Smooth muscle cell (in vitro differentiated cells): ENCODE measurements around the gene TENM3. TPM values are rescaled to one million over a fixed set of nuclear protein-coding genes. Genes with fewer than 3 reads are reported as not detected.

Experiments
- DNase-seq: peaks from one replicate; lab custom pipeline; 2025; ENCODE audit not compliant: unreplicated experiment; lab: John Stamatoyannopoulos, UW
- H2AFZ ChIP-seq: fragments of 200-600 bp; sonication (generic); 2 replicates; pipeline ENCODE4 v1.6.0; 2016; ENCODE audit warnings: antibody characterized with exemption, low read depth, mild to moderate bottlenecking
- H3F3A ChIP-seq: fragments of 200-600 bp; sonication (generic); 2 replicates; pipeline ENCODE4 v1.6.0; 2017; ENCODE audit warnings: antibody characterized with exemption, low read depth
- H3K27ac ChIP-seq: fragments of 200-600 bp; sonication (generic); 2 replicates; pipeline ENCODE4 v1.5.1; 2016; ENCODE audit warnings: low read depth, mild to moderate bottlenecking
- H3K27me3 ChIP-seq: fragments of 200-600 bp; sonication (generic); 2 replicates; pipeline ENCODE4 v1.6.1; 2016; ENCODE audit warnings: low read depth, mild to moderate bottlenecking
- H3K36me3 ChIP-seq: fragments of 200-600 bp; sonication (generic); 2 replicates; pipeline ENCODE4 v1.5.1; 2016; ENCODE audit warnings: low read depth
- H3K4me1 ChIP-seq: fragments of 200-600 bp; sonication (generic); 2 replicates; pipeline ENCODE4 v1.5.1; 2016; ENCODE audit warnings: low read depth
- H3K4me2 ChIP-seq: fragments of 200-600 bp; sonication (generic); 2 replicates; pipeline ENCODE4 v1.6.0; 2016; ENCODE audit warnings: mild to moderate bottlenecking
- H3K4me3 ChIP-seq: fragments of 200-600 bp; sonication (generic); 2 replicates; pipeline ENCODE4 v1.5.1; 2016; ENCODE audit warnings: mild to moderate bottlenecking
- H3K79me2 ChIP-seq: fragments of 200-600 bp; sonication (generic); 2 replicates; pipeline ENCODE4 v1.6.0; 2016; ENCODE audit warnings: low read depth, mild to moderate bottlenecking
- H3K9ac ChIP-seq: fragments of 200-600 bp; sonication (generic); 2 replicates; pipeline ENCODE4 v1.6.0; 2016; ENCODE audit warnings: low read depth
- H3K9me3 ChIP-seq: fragments of 200-600 bp; sonication (generic); replicated peaks from 2 replicates; pipeline ENCODE4 v1.5.1; 2016; ENCODE audit warnings: low read depth
- H4K20me1 ChIP-seq: fragments of 200-600 bp; sonication (generic); 2 replicates; pipeline ENCODE4 v1.6.0; 2016; ENCODE audit warnings: low read depth
- WGBS: methylation state at CpG from one replicate; pipeline ENCODE4 v1.1.7; 2016; ENCODE audit warnings: low lambda C conversion rate; 5-methylcytosine and 5-hydroxymethylcytosine counted together
- polyA plus RNA-seq: library from polyadenylated mRNA; unstranded; fragments of >200 nt; fragmentation: Nextera tagmentation; extraction: Ambion mirVana; gene quantifications from 2 replicates; pipeline ENCODE4 v1.2.1, GENCODE V29; 2016
- total RNA-seq: library from RNA; depleted of rRNA; stranded (reverse); fragments of >200 nt; gene quantifications from 2 replicates; pipeline ENCODE4 v1.2.3, GENCODE V29; 2014
- TF ChIP-seq, protein P1 (sequence below): fragments of 200-600 bp; sonication (generic); IDR thresholded peaks from 2 replicates; pipeline ENCODE4 v1.5.1; 2017; ENCODE audit warnings: borderline replicate concordance, mild to moderate bottlenecking, antibody characterized with exemption; ENCODE audit not compliant: insufficient read depth, poor library complexity, severe bottlenecking

The TENM3 gene
- total and polyA plus RNA-seq, 2 experiments from 2014 or later = 46.9 to 295 TPM

- Histone ChIP-seq H3K9ac (no peak overlapping the region), H3K9me3 (no peaks in the 10 kb centered on the region), H4K20me1 (peaks cover 60% of the 10 kb centered on the region), H3K36me3 (no peaks in the 10 kb centered on the region), H3K4me3 (no peak overlapping the region), H3K27me3 (no peaks in the 10 kb centered on the region), H2AFZ (no peak overlapping the region), H3K27ac (no peak overlapping the region), H3K79me2 (peaks cover 78% of the 10 kb centered on the region), H3K4me1 (no peaks in the 10 kb centered on the region), H3F3A (peaks cover 3% of the 10 kb centered on the region), H3K4me2 (no peak overlapping the region)
- WGBS = 79% methylated on average over 6 of the region's 6 CpGs
- TF ChIP-seq, protein P1, sequence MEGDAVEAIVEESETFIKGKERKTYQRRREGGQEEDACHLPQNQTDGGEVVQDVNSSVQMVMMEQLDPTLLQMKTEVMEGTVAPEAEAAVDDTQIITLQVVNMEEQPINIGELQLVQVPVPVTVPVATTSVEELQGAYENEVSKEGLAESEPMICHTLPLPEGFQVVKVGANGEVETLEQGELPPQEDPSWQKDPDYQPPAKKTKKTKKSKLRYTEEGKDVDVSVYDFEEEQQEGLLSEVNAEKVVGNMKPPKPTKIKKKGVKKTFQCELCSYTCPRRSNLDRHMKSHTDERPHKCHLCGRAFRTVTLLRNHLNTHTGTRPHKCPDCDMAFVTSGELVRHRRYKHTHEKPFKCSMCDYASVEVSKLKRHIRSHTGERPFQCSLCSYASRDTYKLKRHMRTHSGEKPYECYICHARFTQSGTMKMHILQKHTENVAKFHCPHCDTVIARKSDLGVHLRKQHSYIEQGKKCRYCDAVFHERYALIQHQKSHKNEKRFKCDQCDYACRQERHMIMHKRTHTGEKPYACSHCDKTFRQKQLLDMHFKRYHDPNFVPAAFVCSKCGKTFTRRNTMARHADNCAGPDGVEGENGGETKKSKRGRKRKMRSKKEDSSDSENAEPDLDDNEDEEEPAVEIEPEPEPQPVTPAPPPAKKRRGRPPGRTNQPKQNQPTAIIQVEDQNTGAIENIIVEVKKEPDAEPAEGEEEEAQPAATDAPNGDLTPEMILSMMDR = no peak
- no peak for DNase-seq
These were observed 252.6 kb downstream of the TENM3 start for GRCh38 chr4:182495645-182496385.

DNA sequence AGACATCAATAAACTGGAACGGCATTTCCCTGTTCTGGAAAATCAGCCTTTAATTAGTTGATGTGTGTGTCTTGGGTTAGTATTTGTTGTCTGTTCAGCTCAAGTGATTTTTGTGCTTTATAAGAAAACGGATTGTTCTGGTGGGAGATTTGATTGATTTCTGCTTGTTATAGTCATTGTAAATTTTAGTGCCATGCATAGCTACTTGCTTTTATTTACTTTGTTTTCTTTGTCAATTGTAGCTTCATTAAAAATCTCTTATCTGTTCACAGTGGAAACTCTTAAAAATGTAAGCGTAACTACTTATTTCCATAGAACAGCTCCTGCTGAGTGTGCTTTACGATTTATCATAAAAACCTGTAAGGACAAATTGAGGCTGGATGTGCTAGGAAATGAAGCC is 253.2 kb downstream of the TENM3 start:
- H3F3A ChIP-seq = peaks cover 3% of the 10 kb centered on the region
- H3K4me2 ChIP-seq = no peak overlapping the region
- TF ChIP-seq, protein P1 = no peak
- no peak for DNase-seq
- H3K9ac ChIP-seq = no peak overlapping the region
- no peak overlapping the region for H3K27ac ChIP-seq
- WGBS = 63% methylated on average over 4 of the region's 4 CpGs
- H3K79me2 ChIP-seq = peaks cover 78% of the 10 kb centered on the region
- no peaks in the 10 kb centered on the region for H3K36me3 ChIP-seq
- H3K4me1 ChIP-seq = peaks cover under 1% of the 10 kb centered on the region
- no peaks in the 10 kb centered on the region for H3K27me3 ChIP-seq
- H3K4me3 ChIP-seq = no peak overlapping the region
- peaks cover 58% of the 10 kb centered on the region for H4K20me1 ChIP-seq
- H3K9me3 ChIP-seq = no peaks in the 10 kb centered on the region
- no peak overlapping the region for H2AFZ ChIP-seq

DNA sequence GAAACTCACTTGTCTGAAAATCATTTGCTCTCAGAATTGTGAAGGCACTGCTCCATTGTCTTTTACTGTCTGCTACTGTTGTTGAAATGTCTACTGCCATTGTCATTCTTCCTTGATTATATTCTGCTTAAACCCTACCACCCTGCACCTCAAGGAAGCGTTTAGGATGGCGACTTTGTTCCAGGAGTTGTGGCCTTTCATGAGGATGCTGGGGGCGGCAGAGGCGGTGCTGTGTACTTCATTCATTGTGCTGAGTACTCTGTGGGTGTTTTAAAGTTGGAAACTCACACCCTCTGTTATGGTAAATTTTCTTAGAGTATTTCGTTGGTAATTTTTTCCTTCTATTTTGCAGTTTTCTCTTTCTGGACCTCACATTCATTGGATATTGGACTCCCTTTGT is 258.9 kb downstream of the TENM3 start:
- 88% methylated on average over 5 of the region's 5 CpGs for WGBS

More for the DNA sequence above, 258.9 kb downstream of the TENM3 start:
- Histone ChIP-seq H3K4me1 (peaks cover 13% of the 10 kb centered on the region), H3K4me3 (no peak overlapping the region), H4K20me1 (peaks cover 42% of the 10 kb centered on the region), H3K36me3 (no peaks in the 10 kb centered on the region), H3K4me2 (no peak overlapping the region), H3K27me3 (no peaks in the 10 kb centered on the region), H3K9ac (no peak overlapping the region), H3K79me2 (peaks cover 78% of the 10 kb centered on the region), H3K9me3 (no peaks in the 10 kb centered on the region), H2AFZ (no peak overlapping the region), H3K27ac (no peak overlapping the region), H3F3A (no peaks in the 10 kb centered on the region)
- no peak for DNase-seq
- TF ChIP-seq, protein P1 = no peak
